Muscle layer of duodenum (tissue), 2 donors: ENCODE data around the gene SEPTIN7.

Experiments
- H3K27ac ChIP-seq: one replicate; pipeline ENCODE4 v1.7.0; 2013; ENCODE audit warnings: mild to moderate bottlenecking, low read length
- H3K27me3 ChIP-seq: one replicate; pipeline ENCODE4 v1.7.0; 2013; ENCODE audit warnings: low read depth, mild to moderate bottlenecking, control low read depth, low read length
- H3K36me3 ChIP-seq, 2 donors: one replicate each; pipeline ENCODE4 v1.7.0; 2013; ENCODE audit warnings: low read length in 2 of 2, control low read depth in 1 of 2, mild to moderate bottlenecking in 1 of 2; ENCODE audit not compliant: insufficient read depth in 2 of 2, control insufficient read depth in 1 of 2
- H3K4me1 ChIP-seq, 2 donors: one replicate each; pipeline ENCODE4 v1.7.0; 2013; ENCODE audit warnings: low read length in 2 of 2, mild to moderate bottlenecking in 2 of 2, control low read depth in 1 of 2, moderate library complexity in 1 of 2; ENCODE audit not compliant: insufficient read depth in 2 of 2, control insufficient read depth in 1 of 2
- H3K4me3 ChIP-seq, 2 donors: one replicate each; pipeline ENCODE4 v1.7.0; 2013; ENCODE audit warnings: low read length in 2 of 2, low read depth in 1 of 2, mild to moderate bottlenecking in 1 of 2
- H3K9me3 ChIP-seq, 2 donors: one replicate each; pipeline ENCODE4 v1.7.0; 2013; ENCODE audit warnings: low read length in 2 of 2, control low read depth in 1 of 2, mild to moderate bottlenecking in 1 of 2; ENCODE audit not compliant: control insufficient read depth in 1 of 2
- donor health status: healthy.

SEPTIN7 gene

GRCh38 chr7:35846816-35847412 lies 46.1 kb downstream of the SEPTIN7 start:
- H3K36me3 ChIP-seq = peaks cover 5 to 7% of the 10 kb centered on the region in 2 donors
- H3K4me3 ChIP-seq = no peak overlapping the region
- peaks cover 0 to 20% of the 10 kb centered on the region in 2 donors for H3K4me1 ChIP-seq
- H3K27me3 ChIP-seq = no peaks in the 10 kb centered on the region
- no peak overlapping the region for H3K27ac ChIP-seq
- no peaks in the 10 kb centered on the region for H3K9me3 ChIP-seq

DNA sequence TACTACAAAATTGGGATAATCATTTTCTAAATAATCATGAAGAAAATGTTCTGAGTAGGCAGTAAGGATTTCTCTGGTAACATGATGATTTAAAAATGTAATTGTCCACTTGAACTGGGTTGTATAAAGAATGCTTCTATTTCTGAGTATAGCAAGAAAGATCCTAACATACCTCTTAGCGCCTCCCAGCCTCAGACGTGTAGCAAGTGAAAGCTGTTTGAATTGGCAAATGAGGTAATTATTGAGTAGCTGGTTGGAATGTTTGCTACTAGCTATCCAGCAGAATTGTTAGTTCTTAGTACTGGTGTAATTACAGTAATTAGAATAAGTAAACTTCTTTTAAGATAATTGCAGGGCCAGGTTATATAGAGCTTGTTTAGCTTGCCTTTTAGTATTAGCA lies 47.9 kb downstream of the SEPTIN7 start:
- Histone ChIP-seq H3K4me3 (no peak overlapping the region), H3K27me3 (no peaks in the 10 kb centered on the region), H3K4me1 (peaks cover 0 to 17% of the 10 kb centered on the region in 2 donors), H3K27ac (no peak overlapping the region), H3K9me3 (no peaks in the 10 kb centered on the region), H3K36me3 (peaks cover 5 to 7% of the 10 kb centered on the region in 2 donors)

DNA sequence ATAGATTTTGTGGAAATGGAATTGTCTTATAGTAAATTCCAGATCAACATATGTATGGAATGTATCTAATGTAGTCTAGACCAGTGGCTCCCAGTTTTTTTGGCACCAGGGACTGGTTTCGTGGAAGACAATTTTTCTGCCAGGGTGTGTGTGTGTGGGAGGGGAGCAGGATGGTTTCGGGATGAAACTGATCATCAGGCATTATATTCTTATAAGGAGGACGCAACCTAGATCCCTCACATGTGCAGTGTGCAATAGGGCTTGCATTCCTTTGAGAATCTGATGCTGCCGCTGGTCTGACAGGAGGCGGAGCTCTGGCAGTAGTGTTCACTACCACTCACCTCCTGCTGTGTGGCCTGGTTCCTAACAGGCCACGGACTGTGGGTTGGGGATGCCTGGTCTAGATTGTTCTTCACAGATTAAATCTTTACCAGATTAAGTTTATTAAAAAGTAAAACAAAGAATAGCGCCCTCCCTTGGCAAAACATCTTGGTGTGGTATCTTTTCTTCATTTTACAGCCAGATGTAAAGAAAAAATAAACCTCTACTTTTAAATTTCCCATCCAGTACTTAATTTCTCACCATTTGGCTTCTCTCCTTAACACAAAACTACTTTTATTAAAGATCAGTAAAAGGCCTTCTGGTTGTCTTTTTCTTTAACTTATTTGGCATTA lies 48.4 kb downstream of the SEPTIN7 start:
- Histone ChIP-seq H3K36me3 (peaks cover 5 to 7% of the 10 kb centered on the region in 2 donors), H3K27ac (no peak overlapping the region), H3K4me1 (peaks cover 0 to 19% of the 10 kb centered on the region in 2 donors), H3K4me3 (no peak overlapping the region), H3K27me3 (no peaks in the 10 kb centered on the region), H3K9me3 (no peaks in the 10 kb centered on the region)

- peaks cover 5 to 7% of the 10 kb centered on the region in 2 donors for H3K36me3 ChIP-seq
- H3K4me1 ChIP-seq = peaks cover 0 to 21% of the 10 kb centered on the region in 2 donors
- no peaks in the 10 kb centered on the region for H3K27me3 ChIP-seq
- H3K9me3 ChIP-seq = no peaks in the 10 kb centered on the region
- no peak overlapping the region for H3K4me3 ChIP-seq
- no peak overlapping the region for H3K27ac ChIP-seq
Observed at GRCh38 chr7:35849954-35850353, 49.1 kb downstream of the SEPTIN7 start.
